H1 (cell line): ENCODE measurements around the gene SERPINB6. TPM values are rescaled to one million over a fixed set of nuclear protein-coding genes. Genes with fewer than 3 reads are reported as not detected.
A peak's percentile ranks its signal among the peaks of the same experiment; 100 is the strongest.

Experiments
- CHD1 ChIP-seq: IDR thresholded peaks from 2 replicates; pipeline ENCODE4 v1.6.1; 2012; ENCODE audit warnings: low read depth, low read length, improper control_type of control experiment
- FOSL1 ChIP-seq: IDR thresholded peaks from 2 replicates; pipeline ENCODE4 v1.6.1; 2011; ENCODE audit warnings: mild to moderate bottlenecking, low read depth, low read length, moderate library complexity; ENCODE audit not compliant: insufficient read depth
- KDM4A ChIP-seq: IDR thresholded peaks from one replicate; pipeline ENCODE4 v1.7.1; 2012; ENCODE audit warnings: low read depth, mild to moderate bottlenecking, moderate library complexity, low read length, inconsistent platforms; ENCODE audit not compliant: severe bottlenecking
- POU5F1 ChIP-seq: IDR thresholded peaks from 2 replicates; pipeline ENCODE4 v1.6.1; 2011; ENCODE audit warnings: low read depth, mild to moderate bottlenecking, low read length, moderate library complexity
- SP1 ChIP-seq: IDR thresholded peaks from 2 replicates; pipeline ENCODE4 v1.6.1; 2011; ENCODE audit warnings: low read depth, low read length
- SP2 ChIP-seq: IDR thresholded peaks from 2 replicates; pipeline ENCODE4 v1.6.1; 2012; ENCODE audit warnings: mild to moderate bottlenecking, low read length, inconsistent platforms
- SP4 ChIP-seq: IDR thresholded peaks from 2 replicates; pipeline ENCODE4 v1.6.1; 2012; ENCODE audit warnings: low read length, inconsistent platforms
- polyA plus RNA-seq, 7 experiments: library from polyadenylated mRNA; depleted of rRNA in 3 of 7; stranded (reverse) in 5 of 7; unstranded in 2 of 7; fragments of >200 nt in 5 of 7; fragments of 200-250 nt in 2 of 7; gene quantifications; 1 replicate in 5 of 7; 2 replicates in 1 of 7; 4 replicates in 1 of 7; pipeline versions ENCODE4 v1.2.1 to v1.2.3, GENCODE V29; 2011 to 2013; ENCODE audit warnings: missing spikeins in 2 of 7, mixed read lengths in 2 of 7
- total RNA-seq: library from RNA; stranded (reverse); fragmentation: NEBNext Ultra II Directional; extraction: Animal tissue kit (Norgen Biotek cat#: 25700); gene quantifications from 2 replicates; pipeline ENCODE4 v1.2.1, GENCODE V29; 2021
- TF ChIP-seq, protein P1 (sequence below): fragments of 300-600 bp; sonication (generic); IDR thresholded peaks from 2 replicates; pipeline ENCODE4 v1.7.1; 2012; ENCODE audit warnings: low read length, moderate library complexity, mild to moderate bottlenecking, inconsistent platforms; ENCODE audit not compliant: insufficient replicate concordance
- TF ChIP-seq, protein P2 (sequence below): IDR thresholded peaks from 2 replicates; pipeline ENCODE4 v1.6.1; 2011; ENCODE audit warnings: low read length, improper control_type of control experiment

The SERPINB6 gene
- total and polyA plus RNA-seq, 2 of the 8 experiments (the other 6 are each of a cell fraction or from before 2014, with no cell fraction given): 27.2 to 29.4 TPM

DNA sequence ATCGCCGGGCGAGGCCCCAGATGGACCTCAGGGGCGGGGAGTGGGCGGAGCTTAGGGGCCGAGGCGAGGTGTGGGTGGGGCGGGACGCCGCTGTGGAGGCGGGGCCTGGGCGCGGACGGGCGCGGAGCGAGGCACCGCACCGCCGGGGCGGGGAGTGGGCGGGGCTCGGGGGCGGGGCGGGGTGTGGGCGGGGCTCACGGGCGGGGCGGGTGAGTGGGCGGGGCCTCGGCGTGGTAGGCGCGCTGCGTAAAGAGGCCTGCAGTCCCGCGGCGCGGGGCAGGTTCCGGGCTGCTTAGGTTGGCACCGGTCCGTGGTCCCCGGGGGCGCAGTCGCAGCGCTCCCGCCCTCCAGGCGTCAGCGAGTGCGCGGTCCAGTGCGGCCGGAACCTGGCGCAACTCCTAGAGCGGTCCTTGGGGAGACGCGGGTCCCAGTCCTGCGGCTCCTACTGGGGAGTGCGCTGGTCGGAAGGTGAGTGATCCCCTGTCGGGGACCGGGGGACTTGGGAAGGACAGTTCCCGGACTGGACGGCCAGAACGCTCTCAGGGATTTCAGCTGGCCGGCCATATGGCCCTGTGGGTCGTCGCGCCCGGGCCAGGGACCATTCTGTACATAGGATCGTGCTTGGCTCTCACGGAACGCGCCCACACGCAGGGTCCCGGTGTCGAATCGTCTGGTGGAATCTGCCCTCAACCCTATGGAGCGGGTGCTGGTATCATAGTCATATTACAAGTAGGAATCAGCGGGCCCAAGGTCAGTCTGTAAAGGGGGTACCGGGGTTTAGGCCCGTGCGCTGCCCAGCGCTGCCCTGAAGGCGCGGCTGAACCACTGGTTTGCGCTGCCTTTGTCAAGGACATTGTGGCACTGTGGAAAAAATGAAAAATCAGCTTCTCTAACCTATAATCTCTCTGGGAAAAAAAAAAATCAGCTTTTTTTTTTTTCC is 28.5 kb upstream of the SERPINB6 start, which contains the start of gene NQO2 (continued):
- TF ChIP-seq, protein P1, sequence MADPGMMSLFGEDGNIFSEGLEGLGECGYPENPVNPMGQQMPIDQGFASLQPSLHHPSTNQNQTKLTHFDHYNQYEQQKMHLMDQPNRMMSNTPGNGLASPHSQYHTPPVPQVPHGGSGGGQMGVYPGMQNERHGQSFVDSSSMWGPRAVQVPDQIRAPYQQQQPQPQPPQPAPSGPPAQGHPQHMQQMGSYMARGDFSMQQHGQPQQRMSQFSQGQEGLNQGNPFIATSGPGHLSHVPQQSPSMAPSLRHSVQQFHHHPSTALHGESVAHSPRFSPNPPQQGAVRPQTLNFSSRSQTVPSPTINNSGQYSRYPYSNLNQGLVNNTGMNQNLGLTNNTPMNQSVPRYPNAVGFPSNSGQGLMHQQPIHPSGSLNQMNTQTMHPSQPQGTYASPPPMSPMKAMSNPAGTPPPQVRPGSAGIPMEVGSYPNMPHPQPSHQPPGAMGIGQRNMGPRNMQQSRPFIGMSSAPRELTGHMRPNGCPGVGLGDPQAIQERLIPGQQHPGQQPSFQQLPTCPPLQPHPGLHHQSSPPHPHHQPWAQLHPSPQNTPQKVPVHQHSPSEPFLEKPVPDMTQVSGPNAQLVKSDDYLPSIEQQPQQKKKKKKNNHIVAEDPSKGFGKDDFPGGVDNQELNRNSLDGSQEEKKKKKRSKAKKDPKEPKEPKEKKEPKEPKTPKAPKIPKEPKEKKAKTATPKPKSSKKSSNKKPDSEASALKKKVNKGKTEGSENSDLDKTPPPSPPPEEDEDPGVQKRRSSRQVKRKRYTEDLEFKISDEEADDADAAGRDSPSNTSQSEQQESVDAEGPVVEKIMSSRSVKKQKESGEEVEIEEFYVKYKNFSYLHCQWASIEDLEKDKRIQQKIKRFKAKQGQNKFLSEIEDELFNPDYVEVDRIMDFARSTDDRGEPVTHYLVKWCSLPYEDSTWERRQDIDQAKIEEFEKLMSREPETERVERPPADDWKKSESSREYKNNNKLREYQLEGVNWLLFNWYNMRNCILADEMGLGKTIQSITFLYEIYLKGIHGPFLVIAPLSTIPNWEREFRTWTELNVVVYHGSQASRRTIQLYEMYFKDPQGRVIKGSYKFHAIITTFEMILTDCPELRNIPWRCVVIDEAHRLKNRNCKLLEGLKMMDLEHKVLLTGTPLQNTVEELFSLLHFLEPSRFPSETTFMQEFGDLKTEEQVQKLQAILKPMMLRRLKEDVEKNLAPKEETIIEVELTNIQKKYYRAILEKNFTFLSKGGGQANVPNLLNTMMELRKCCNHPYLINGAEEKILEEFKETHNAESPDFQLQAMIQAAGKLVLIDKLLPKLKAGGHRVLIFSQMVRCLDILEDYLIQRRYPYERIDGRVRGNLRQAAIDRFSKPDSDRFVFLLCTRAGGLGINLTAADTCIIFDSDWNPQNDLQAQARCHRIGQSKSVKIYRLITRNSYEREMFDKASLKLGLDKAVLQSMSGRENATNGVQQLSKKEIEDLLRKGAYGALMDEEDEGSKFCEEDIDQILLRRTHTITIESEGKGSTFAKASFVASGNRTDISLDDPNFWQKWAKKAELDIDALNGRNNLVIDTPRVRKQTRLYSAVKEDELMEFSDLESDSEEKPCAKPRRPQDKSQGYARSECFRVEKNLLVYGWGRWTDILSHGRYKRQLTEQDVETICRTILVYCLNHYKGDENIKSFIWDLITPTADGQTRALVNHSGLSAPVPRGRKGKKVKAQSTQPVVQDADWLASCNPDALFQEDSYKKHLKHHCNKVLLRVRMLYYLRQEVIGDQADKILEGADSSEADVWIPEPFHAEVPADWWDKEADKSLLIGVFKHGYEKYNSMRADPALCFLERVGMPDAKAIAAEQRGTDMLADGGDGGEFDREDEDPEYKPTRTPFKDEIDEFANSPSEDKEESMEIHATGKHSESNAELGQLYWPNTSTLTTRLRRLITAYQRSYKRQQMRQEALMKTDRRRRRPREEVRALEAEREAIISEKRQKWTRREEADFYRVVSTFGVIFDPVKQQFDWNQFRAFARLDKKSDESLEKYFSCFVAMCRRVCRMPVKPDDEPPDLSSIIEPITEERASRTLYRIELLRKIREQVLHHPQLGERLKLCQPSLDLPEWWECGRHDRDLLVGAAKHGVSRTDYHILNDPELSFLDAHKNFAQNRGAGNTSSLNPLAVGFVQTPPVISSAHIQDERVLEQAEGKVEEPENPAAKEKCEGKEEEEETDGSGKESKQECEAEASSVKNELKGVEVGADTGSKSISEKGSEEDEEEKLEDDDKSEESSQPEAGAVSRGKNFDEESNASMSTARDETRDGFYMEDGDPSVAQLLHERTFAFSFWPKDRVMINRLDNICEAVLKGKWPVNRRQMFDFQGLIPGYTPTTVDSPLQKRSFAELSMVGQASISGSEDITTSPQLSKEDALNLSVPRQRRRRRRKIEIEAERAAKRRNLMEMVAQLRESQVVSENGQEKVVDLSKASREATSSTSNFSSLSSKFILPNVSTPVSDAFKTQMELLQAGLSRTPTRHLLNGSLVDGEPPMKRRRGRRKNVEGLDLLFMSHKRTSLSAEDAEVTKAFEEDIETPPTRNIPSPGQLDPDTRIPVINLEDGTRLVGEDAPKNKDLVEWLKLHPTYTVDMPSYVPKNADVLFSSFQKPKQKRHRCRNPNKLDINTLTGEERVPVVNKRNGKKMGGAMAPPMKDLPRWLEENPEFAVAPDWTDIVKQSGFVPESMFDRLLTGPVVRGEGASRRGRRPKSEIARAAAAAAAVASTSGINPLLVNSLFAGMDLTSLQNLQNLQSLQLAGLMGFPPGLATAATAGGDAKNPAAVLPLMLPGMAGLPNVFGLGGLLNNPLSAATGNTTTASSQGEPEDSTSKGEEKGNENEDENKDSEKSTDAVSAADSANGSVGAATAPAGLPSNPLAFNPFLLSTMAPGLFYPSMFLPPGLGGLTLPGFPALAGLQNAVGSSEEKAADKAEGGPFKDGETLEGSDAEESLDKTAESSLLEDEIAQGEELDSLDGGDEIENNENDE: no peak
- peak; percentile 61 for TF ChIP-seq KDM4A
- TF ChIP-seq SP2: no peak
- TF ChIP-seq POU5F1: no peak
- TF ChIP-seq SP4: no peak
- no peak for TF ChIP-seq CHD1
- TF ChIP-seq SP1: no peak; the same call in 1 of the 2 replicates
- TF ChIP-seq, protein P2, sequence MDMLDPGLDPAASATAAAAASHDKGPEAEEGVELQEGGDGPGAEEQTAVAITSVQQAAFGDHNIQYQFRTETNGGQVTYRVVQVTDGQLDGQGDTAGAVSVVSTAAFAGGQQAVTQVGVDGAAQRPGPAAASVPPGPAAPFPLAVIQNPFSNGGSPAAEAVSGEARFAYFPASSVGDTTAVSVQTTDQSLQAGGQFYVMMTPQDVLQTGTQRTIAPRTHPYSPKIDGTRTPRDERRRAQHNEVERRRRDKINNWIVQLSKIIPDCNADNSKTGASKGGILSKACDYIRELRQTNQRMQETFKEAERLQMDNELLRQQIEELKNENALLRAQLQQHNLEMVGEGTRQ: no peak
- TF ChIP-seq FOSL1: no peak
